Upper lobe of right lung (tissue), 1 donor: ENCODE data around the gene RAB3GAP1. TPM values are rescaled to one million over a fixed set of nuclear protein-coding genes. Genes with fewer than 3 reads are reported as not detected.
"Not testable (repeated sequence)": the region's sequence is repeated elsewhere in the genome, so short reads cannot be mapped to it uniquely, and the experiment has no call there.

Experiments
- ATAC-seq: fragments of 200-7000 bp; cut with Tn5 transposase; one replicate; pipeline ENCODE4 v1.9.1; 2020; ENCODE audit warnings: mild to moderate bottlenecking, moderate library complexity
- DNase-seq: peaks from one replicate; pipeline ENCODE4 v3.0.0-alpha.2; 2020
- H3K27ac ChIP-seq: fragments of 200-600 bp; one replicate; pipeline ENCODE4 v1.8.0; 2022
- H3K27me3 ChIP-seq: fragments of 200-600 bp; one replicate; pipeline ENCODE4 v1.8.0; 2022; ENCODE audit warnings: mild to moderate bottlenecking
- H3K36me3 ChIP-seq: fragments of 200-600 bp; one replicate; pipeline ENCODE4 v1.8.0; 2022
- H3K4me1 ChIP-seq: fragments of 200-600 bp; one replicate; pipeline ENCODE4 v1.8.0; 2022
- H3K4me3 ChIP-seq: fragments of 200-600 bp; one replicate; pipeline ENCODE4 v1.8.0; 2022; ENCODE audit warnings: mild to moderate bottlenecking
- H3K9me3 ChIP-seq: fragments of 200-600 bp; one replicate; pipeline ENCODE4 v1.8.0; 2022
- intact Hi-C: fragments of 100-400 bp; cut with DNase I; formaldehyde crosslinking; loops from one replicate; pipeline ENCODE4 v1.11.0; 2022
- total RNA-seq: library from RNA; stranded (reverse); fragmentation: NEBNext Ultra II Directional; extraction: Animal tissue kit (Norgen Biotek cat#: 25700); gene quantifications from one replicate; pipeline ENCODE4 v1.2.1, GENCODE V29; 2021
- TF ChIP-seq, protein P1 (sequence below): fragments of 200-600 bp; IDR thresholded peaks from one replicate; pipeline ENCODE4 v1.8.0; 2022; ENCODE audit warnings: antibody characterized with exemption
- donor health status: DM: no; HTN: yes; CAD: no; lungs with severe emphysema.

RAB3GAP1 gene
- total RNA-seq, 1 donor from 2014 or later: 47.8 TPM

DNA sequence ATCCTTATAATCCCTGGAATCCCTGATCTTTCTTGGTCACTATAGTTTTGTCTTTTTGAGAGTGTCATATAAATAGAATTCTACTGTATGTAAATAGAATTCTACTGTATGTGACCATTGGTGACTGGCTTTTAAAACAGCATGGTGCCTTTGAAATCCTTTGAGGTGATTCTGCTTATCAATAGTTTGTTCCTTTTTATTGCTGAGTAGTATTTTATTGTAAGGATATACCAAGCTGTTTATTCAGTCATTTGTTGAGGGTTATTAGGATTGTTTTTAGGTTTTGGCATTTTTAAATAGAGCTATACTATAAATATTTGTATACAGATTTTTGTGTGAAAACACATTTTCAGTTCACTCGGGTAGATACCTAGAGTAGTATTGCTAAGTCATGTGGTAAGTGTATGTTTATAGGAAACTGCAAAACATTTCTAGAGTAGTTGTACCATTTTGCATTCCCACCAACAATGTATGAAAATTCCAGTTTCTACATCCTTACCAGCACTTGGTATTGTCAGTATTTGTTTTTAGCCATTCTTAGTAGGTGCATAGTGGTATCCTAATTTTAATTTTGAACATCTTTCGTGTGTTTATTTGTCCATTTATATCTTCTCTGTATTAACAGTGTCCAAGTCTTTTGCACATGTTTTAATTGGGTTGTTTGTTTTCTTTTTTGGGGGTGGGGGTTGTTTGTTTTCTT, 45.6 kb downstream of the RAB3GAP1 start:
- DNase-seq: no peak
- no peaks in the 10 kb centered on the region for H3K4me1 ChIP-seq
- intact Hi-C loops: no loop called here
- TF ChIP-seq, protein P1, sequence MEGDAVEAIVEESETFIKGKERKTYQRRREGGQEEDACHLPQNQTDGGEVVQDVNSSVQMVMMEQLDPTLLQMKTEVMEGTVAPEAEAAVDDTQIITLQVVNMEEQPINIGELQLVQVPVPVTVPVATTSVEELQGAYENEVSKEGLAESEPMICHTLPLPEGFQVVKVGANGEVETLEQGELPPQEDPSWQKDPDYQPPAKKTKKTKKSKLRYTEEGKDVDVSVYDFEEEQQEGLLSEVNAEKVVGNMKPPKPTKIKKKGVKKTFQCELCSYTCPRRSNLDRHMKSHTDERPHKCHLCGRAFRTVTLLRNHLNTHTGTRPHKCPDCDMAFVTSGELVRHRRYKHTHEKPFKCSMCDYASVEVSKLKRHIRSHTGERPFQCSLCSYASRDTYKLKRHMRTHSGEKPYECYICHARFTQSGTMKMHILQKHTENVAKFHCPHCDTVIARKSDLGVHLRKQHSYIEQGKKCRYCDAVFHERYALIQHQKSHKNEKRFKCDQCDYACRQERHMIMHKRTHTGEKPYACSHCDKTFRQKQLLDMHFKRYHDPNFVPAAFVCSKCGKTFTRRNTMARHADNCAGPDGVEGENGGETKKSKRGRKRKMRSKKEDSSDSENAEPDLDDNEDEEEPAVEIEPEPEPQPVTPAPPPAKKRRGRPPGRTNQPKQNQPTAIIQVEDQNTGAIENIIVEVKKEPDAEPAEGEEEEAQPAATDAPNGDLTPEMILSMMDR: no peak
- H3K27me3 ChIP-seq: no peaks in the 10 kb centered on the region
- no peak for ATAC-seq
- no peaks in the 10 kb centered on the region for H3K9me3 ChIP-seq
- no peak overlapping the region for H3K4me3 ChIP-seq
- peaks cover 27% of the 10 kb centered on the region for H3K36me3 ChIP-seq
- H3K27ac ChIP-seq: no peak overlapping the region

DNA sequence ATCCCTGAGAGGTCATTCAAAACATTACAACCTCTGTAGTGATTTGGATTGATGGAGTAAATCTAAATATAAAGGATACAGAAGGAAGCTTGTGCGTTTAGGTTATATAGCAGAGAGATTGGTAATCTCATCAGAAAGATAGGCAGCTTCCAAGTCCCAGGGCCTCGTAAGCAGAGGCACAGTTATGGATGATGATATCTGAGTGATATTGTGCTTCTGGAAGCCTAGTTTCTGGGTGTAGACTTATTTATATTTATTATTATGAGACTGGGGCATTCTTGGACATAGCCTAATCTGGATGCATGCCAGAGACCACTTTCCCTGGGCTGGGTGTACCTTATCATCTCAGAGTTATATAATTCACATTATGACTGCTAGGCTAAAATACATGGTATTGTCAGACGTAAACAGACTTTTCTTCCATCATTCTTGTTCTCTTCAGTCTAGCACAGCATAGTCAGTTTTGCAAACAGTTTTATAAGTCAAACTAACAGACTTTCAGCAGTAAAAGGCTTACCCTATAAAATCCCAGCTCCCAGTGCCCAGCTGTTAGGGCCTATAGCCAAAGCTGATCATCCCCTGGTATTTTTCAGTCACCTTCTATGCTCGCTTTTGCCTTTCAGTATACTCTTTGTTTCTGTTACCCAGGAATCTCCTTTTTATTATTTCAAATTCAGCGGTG, 47.9 kb downstream of the RAB3GAP1 start:
- ATAC-seq: no peak
- intact Hi-C loops: no loop called here
- no peaks in the 10 kb centered on the region for H3K4me1 ChIP-seq
- no peaks in the 10 kb centered on the region for H3K9me3 ChIP-seq
- H3K4me3 ChIP-seq: no peak overlapping the region
- H3K27me3 ChIP-seq: no peaks in the 10 kb centered on the region
- H3K36me3 ChIP-seq: peaks cover 11% of the 10 kb centered on the region
- H3K27ac ChIP-seq: no peak overlapping the region
- no peak for DNase-seq
- TF ChIP-seq, protein P1: no peak

DNA sequence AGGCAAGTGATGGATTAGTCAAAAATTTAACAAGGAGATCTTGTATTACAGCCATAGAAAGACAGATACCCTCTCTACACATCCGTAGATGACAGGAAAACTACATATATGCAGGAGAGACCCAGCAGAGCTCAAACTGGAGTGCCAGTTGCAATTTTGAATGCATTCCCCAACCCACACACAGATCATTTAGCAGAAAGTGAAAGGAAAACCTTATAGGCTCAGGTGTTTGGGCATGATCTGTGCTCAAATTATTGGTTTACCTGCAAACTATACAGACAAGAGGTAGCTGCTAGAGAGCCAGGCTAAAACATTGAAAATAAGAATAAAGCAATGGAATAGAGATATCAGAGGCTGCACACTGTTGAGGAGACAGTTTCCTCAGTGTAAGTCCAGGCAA, 51.8 kb downstream of the RAB3GAP1 start:
- no peak for ATAC-seq
- intact Hi-C loops: no loop called here
- H3K4me1 ChIP-seq: no peaks in the 10 kb centered on the region

DNA sequence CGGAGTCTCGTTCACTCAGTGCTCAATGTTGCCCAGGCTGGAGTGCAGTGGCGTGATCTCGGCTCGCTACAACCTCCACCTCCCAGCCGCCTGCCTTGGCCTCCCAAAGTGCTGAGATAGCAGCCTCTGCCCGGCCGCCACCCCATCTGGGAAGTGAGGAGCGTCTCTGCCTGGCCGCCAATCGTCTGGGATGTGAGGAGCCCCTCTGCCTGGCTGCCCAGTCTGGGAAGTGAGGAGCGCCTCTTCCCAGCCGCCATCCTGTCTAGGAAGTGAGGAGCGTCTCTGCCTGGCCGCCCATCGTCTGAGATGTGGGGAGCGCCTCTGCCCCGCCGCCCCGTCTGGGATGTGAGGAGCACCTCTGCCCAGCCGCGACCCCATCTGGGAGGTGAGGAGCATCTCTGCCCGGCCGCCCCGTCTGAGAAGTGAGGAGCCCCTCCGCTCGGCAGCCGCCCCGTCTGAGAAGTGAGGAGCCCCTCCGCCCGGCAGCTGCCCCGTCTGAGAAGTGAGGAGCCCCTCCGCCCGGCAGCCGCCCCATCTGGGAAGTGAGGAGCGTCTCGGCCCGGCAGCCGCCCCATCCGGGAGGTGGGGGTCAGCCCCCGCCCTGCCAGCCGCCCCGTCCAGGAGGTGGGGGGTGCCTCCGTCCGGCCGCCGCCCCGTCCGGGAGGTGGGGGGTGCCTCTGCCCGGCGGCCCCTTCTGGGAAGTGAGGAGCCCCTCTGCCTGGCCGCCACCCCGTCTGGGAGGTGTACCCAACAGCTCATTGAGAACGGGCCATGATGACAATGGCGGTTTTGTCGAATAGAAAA, 53.6 kb downstream of the RAB3GAP1 start:
- ATAC-seq, H3K4me3 ChIP-seq, H3K36me3 ChIP-seq, H3K4me1 ChIP-seq, DNase-seq, intact Hi-C loops, H3K27me3 ChIP-seq, H3K27ac ChIP-seq, H3K9me3 ChIP-seq: not testable (repeated sequence)

More for the DNA sequence above, 51.8 kb downstream of the RAB3GAP1 start:
- Histone ChIP-seq H3K27ac (no peak overlapping the region), H3K9me3 (no peaks in the 10 kb centered on the region), H3K27me3 (no peaks in the 10 kb centered on the region), H3K4me3 (no peak overlapping the region), H3K36me3 (no peaks in the 10 kb centered on the region)
- TF ChIP-seq, protein P1: no peak
- DNase-seq: no peak

DNA sequence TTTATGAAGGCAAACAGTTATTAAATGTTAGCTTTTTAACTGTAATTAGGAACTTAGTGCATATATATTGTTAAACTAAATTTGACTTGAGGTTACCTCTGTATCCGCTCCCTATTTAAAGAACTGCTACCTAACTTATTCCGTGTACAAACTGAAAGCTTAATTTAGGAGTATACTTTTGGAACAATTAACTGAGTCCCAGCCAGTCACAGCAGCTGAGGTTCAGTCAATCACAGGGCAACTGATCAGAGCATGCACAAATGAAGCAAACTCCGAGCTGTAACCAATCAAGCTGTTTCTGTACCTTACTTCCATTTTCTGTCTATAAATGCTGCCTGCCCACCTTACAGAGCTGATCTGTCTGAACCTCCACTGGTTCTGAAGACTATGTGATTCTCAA, 61.2 kb downstream of the RAB3GAP1 start:
- Histone ChIP-seq H3K36me3 (peaks cover 38% of the 10 kb centered on the region), H3K27me3 (no peaks in the 10 kb centered on the region), H3K4me3 (no peak overlapping the region), H3K9me3 (no peaks in the 10 kb centered on the region), H3K4me1 (no peaks in the 10 kb centered on the region), H3K27ac (no peak overlapping the region)
- TF ChIP-seq, protein P1: no peak
- DNase-seq: no peak
- intact Hi-C loops: no loop called here
- ATAC-seq: no peak

DNA sequence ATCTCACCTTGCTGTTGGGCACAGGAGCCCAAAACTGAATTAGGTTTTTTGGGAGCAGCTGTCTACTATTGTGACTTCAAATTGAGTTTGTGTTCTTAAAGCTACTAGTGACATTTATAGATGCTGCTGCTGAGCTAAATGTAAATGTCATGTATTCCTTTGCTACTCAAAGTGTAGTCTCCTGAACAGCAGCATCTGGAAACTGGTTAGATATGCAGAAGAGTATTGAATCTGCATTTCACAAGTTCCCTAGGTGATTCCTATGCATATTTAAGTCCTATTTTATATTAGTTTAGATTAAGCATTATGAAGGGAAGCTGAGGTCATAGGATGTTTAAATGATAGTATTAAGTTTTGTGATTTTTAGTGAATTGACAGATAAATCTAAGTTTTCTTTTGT, 67.5 kb downstream of the RAB3GAP1 start:
- TF ChIP-seq, protein P1: no peak
- DNase-seq (no peak), ATAC-seq (no peak)
- peaks cover 21% of the 10 kb centered on the region for H3K36me3 ChIP-seq
- no peak overlapping the region for H3K4me3 ChIP-seq
- no peak overlapping the region for H3K27ac ChIP-seq
- intact Hi-C loops: no loop called here
- no peaks in the 10 kb centered on the region for H3K9me3 ChIP-seq
- no peaks in the 10 kb centered on the region for H3K27me3 ChIP-seq
- no peaks in the 10 kb centered on the region for H3K4me1 ChIP-seq
